Stimulated activated CD8-positive, alpha-beta memory T cell treated with anti-CD3 and anti-CD28 coated beads, Interleukin-15, amount 100 ng/mL, for 48 hours (primary cell): ENCODE measurements around the gene DENND11.

ENCODE experiments used
- DNase-seq, 2 donors: peaks; one replicate each; pipeline ENCODE4 v3.0.0-alpha.2; 2020; ENCODE audit warnings: low read depth in 2 of 2

Gene DENND11

DNA sequence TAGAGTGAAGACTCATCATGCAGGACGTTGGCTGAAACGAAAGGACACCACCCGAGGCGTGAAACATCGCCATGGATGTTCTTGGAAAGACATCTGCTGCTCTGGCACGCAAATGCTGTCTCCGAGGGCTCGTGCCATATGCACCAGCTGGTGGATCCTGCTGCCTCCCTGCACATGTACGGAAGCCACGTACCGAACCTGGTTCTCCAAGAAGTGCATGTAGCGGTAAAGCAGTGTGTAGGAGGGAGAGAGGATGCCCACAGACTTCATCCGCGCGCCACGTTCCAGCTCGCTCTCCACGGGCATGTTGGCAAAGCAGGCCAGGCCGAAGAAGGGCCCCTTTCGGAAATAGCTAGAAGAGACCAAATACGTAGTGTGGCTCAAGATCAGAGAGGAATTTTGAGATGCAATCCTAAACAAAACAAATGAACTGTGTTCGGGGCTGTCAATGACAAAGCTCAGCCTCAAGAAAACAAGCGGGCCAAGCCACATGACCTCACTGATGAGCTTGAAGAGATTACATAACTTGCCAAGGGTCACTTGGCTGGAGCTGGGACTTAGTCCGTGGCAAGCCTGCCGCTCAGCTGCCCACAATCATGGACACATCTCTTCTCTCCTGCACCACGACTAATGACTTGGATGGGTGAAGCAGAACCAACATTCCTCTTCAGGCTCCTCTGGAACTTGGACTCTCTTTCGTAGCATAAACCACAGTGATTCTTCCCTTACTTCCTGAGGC lies 16.5 kb downstream of the DENND11 start:
- no peak for DNase-seq

DNA sequence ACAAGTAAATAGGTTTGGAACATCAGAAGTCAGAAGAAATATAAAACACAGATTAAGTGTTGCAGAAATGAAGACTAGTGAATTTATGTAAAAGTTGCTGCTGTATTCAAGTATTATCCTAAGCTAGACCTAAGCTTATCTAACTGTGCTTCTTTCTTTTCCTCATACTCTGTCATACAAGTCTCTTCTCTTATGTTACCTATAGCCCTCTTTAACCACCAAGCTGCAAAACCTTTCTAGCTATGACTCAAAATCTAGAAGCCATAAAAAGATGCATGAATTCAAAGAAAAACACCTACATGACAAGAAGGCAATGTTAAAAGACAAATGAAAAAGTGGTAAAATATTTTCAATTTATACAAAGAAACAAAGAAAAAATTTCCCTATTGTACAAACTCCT lies 23.0 kb downstream of the DENND11 start:
- no peak for DNase-seq

DNA sequence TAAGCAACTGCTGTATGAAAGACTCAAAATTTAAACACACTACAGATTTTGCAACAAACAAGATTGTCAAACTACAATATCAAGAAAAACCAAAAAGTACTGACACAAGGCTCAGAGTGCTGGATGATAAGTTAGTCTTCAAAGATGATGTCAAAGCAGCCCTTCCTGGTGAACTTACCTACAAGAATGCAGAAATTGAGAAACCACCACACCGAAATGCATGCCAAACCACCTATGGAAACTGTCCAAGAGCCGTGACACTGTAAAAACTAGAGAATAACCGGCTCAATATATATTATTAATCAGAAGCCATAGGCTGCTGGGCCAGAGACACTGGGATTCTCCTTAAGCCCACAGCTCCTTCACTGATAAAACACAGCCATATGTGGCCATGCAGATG lies 25.3 kb downstream of the DENND11 start:
- DNase-seq, result no peak

DNA sequence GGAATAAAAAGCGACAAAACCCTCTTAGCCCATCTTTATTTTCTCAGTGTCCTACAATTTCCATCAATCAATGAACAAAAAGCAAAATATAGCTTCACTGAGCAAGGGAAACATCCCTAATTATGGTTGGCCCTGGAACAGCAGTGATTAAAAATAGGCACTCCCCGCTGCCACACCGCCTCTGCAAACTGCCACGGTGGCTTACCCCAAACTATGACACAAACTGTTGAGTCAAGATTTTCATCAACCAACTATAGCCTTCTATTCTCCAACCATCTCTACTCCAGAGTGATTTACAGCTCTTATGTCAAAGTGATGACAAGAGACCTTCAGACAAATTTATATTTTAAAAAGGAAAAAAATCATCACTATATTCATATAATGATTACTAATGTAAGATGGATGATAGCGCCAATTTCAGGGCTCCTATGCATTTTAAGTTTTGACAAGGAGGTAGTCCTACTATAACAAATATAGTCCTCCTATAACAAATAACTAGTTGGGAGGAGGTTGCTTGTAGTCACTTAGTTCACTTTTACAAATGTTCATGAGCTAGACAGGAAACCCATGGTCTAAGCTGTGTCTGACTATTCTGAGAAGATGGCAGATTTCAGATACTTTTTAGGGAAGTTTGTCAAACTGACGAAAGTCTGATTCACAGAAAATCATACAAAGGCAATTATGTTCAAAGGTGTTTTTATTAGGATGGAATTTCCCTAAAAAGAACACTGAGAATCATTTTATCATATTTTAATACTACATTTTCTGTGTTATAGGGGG lies 26.3 kb downstream of the DENND11 start:
- no peak for DNase-seq

DNA sequence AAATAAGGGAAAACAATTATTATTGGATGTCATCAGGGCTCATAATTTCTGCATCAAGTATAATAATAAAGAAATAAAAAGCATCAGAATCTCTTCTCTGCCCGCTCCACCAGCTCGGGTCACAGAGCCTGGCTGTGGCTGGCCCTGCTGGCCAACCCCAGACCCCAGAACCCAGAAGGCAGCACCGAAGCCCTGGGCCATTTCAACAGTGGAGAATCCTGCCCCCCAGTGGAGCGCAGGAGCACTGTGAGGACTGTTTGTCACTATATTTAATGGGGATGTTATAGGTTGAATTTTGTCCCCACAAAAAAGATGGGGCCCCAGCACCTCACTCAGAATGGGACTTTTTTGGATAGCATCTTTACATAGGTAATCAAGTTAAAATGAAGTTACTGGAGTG lies 27.3 kb downstream of the DENND11 start:
- DNase-seq, result no peak

DNA sequence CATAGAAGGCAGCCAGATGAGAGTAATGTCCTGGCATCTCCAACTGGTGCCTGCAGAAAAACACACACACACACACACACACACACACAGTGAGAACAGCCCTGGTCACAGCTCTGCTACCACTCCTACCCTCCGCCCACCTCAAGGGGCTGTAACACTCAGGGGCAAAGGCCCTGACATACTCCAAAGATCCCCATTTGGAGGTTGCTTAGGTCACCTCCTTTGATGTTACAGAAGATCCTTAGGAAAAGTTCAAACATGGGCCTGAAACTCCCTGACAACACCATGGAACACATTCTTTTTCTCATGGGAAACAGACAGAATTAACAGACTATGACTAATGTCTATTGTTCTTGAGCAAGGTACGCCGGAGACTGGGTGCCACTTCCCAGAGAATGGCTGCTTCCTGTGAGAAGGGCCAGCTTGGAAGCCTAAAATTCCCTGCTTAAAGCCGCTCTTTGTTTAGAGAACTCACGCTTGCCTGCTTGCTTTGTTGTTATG lies 27.7 kb downstream of the DENND11 start:
- DNase-seq, result no peak

DNA sequence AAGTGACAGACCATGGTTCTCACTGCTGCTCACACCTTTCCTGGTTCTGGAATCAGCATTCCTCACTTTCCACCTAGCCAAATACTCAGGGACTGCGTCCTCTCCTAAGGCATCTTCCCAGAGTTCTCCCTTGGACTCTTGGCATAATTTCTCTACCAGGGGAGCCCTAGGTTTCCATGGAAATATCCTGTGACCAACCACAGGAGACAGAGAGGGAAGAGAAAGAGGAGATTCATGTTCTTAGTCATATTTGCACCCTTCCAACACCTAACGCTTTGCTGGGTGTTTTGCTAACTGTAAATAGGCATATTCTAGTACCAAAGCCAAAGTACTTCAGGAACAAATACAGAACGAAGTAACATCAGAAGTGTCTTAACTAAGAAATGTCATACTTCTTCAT lies 28.6 kb downstream of the DENND11 start:
- no peak for DNase-seq

DNA sequence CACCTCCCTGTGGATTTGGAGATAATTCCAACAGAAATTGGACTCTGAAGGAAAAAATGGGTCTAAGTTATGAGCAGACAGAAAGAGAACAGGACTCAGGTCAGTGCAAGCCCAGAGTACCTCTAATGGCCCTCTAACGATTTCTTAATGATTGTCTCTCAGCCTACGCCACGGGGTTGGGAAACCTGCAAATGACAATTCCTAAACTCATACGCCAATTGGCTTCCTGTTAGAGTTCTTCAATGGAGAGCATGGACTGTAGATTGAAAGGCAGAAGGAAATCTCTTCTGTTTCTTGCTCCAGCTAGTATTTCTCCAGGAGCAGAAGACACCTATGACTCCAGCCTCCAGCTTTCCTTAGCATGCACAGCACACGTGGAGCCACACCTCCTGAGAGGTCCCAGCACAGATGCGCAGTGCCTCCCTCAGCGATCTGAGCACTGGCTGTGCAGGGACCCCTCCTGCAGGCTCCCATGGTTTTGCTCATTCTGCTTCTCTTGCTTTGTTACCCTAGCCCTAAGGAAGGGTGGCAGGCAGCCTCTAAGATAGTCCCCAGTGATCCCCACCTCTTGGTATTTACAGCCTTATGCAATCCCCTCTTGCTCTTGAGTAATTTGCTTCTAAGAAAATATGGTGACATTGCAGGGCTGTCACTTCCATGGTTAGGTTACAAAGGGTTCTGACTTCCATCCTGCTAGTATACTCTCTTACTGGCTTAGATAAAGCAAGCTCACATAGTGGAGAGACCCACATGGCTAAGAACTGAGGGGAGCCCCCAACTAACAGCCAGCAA lies 30.1 kb downstream of the DENND11 start:
- DNase-seq, result no peak

DNA sequence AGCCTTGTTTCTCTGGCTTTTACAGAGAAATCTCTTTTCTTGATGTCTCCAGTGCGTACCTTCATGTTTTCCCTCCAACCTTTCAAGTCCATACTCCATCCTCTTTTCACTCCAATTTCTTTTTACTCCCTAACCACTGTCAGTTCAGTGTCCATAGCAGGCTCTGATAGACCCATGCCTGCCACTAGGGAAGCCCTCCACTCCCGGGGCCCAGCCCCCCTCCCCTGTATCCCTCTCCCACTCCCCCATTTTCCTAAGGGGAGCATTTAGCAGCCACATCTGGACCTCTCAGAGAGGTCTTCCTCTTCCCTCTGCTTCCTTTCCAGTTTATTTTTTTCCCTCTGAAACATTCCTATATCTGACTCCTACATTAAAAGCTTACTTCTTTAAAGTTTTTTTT lies 33.1 kb downstream of the DENND11 start:
- DNase-seq, result no peak

DNA sequence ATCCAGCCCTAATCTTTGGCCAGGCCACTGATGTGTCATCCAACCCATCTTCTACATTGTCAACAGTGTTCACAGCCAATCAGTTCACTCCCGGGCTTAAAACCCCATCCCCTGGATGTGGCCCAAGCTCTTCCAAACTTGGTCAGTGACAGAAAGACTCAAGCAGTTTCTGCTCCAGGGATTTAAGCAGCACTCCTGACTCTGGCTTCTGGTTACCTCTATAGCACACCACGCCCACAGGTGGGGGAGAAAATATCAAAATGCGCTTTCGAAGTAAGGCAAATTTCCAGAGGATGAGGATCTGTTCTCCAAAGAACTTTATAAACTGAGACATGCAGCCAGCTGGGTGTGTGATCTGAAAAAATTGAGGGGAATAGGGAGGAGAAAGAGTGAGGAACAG lies 35.9 kb downstream of the DENND11 start:
- no peak for DNase-seq

DNA sequence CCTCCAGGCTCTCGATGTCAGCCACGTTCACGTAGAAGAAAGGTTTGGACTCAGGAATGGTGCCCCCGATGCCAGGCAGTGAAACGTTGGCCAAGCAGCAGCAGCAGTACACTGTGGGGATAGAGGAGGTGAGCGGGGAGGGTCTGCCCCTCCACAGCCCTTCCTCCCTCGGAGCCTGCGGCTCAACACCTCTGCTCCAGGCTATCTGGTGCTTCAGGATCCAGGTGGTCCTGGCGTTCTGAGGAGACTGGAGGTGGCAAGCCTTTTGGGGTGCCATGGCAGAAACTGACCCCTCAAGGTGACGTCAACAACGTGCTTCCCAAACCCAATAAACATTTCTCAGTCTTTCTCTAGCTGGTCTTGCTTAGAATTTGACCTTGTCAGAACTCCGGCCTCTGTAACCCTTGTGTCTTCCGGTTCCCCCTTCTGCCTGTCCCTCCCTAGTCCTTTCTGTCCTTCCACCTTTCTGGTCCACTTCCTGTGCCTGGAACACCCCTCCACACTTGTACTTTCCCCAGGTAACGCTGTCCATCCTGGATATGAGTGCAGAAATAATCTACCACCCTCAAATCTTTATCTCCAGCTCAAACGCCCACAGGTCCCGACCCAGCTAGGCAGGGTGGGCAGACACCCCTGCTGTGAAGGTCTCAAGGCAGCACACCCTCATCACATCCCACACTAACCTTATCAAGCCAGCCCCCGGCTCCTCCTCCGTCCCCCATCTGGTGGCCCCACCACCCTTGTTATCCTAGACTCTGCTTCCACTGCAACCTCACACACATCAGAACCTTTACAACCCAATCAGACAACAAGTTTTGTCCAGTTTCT lies 36.5 kb downstream of the DENND11 start:
- no peak for DNase-seq

DNA sequence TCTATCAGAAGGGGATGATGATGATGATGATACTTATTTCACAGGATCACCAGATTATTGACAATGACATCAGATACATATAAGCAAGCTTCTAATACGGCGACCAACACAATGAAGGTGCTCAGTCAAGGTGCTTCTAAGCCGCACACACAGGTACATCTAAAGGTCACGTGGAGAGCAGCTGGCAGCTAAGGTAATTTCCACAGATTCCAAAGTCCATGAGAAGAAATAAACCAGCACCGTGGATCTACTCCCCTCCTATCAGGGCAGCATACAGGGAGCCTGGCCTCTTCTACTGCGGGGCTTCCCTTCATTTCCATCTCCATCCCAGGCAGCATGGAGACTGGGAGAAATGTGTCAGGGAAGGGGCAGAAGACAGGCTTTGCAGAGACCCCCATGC lies 37.5 kb downstream of the DENND11 start:
- no peak for DNase-seq

DNA sequence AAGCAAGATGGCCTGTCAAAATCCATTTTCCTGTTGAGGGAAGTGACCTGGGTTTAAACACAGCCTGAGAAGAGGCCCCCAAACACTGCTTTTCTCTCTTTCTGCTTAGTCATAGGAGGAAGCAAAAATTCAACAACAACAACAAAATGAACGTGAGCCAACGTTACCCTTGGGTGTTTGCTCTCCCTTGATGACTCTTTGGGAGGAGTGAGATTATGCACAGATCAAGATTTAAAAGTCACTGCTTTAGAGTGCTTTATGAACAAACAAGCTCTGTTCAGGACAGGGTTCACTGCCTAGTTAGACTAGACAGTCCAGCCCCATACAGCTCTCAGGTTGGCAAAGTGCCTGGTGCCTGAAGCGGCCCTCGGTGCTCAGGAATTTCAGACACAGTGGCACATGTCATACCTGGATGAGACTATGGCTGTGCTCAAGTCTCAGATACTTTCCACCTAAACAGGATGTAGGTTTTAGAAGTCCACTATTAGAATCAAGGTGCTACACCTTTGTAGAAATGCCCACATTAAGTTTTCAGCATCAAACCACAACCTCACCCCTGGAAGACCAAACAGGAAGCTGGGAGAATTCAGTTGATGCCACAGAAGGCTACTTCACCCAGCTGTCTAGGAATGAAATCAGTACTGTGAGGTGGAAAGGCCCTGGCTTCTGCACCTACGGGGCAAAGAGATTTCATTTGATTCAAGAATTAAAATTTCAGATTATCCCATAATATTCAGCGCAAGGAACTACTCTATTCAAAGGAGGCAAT lies 38.7 kb downstream of the DENND11 start:
- no peak for DNase-seq

DNA sequence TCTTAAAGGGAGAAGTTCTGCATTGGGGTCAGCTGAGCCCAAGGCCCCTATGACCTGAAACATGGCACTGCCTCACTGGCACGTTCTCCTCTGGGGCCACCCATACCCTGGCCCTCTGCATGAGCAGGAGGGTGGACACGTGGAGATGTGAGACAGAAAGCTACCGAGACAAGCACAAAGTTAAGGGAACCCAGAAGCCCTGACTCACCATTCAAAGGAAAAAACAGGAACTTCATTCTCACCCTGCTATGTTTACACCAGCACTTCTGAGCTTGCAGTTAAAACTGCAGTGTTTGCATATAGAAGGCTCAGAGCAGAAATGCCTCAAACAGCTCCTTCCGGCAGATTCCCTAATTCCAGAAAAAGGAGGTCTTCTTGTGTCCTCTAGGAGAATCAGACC lies 41.7 kb downstream of the DENND11 start:
- no peak for DNase-seq

DNA sequence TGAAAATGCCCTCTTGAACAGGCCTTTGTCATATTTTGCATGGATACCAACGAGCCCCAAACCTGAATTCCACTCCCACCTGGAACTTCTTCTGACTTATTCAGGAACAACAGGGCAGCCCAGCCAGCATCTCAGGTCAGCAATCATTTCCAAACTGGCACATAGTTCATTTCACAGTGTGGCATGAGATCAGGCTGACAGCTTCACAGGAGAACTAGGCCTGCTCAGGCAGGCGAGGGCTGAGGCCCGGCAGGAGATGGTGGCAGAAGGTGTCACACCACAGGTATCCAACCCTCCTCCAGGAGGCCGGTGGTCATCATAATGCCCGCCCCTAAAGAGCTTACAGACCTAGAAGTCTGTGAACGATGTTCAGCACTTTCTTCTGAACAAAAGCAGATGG lies 42.5 kb downstream of the DENND11 start:
- DNase-seq, result no peak

DNA sequence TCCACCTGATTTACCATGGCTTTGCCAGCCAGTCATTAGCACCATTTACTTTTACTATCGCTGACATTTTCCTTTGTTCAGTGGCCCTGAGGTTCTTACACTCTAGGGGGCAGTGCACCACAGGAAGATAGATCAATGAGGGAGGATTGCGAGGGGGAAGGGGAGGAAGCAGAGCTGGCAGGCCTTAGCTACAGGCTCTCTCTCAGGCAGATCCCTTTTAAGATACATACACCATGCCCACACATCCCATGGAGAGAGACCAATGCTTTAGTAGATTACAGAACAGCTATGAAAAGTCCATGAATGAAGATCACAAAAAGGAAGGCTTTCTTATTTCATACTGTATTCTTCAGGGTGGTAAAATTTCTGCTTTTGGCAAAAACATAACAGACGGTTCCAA lies 47.4 kb downstream of the DENND11 start:
- DNase-seq, result peak; percentile 16 to 21

DNA sequence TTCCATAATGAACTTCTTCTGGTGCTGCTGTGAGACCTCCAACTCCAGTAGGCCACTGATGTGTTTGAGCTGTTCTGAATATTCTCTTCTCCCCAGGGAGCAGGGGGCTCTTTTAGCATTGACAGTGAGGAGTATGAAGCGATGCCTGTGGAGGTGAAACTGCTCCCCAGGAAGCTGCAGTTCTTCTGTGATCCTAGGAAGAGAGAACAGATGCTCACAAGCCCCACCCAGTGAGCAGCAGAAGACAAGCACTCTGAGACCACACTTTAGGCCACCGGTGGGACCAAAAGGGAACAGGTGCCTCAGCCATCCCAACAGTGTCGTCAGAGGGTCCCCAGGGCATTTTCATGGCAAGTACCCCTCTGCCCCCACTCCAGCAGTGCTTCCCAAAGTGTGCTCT lies 49.3 kb downstream of the DENND11 start:
- DNase-seq, result no peak
